Astrocyte of the cerebellum (primary cell): ENCODE results near the gene ANKHD1.

Experiments
- DNase-seq: peaks from one replicate; pipeline ENCODE4 v3.0.0-alpha.2; 2011; ENCODE audit warnings: low read depth
- H3K4me3 ChIP-seq: 2 replicates; pipeline ENCODE4 v1.5.1; 2011; ENCODE audit warnings: mild to moderate bottlenecking, low read depth, low read length, moderate library complexity
- CTCF ChIP-seq: IDR thresholded peaks from 2 replicates; pipeline ENCODE4 v1.5.1; 2012; ENCODE audit warnings: low read length, low read depth, moderate library complexity, mild to moderate bottlenecking; ENCODE audit errors: missing control alignments
- in situ Hi-C: cut with HindIII; loops from 2 replicates; pipeline ENCODE4 v1.10.0; 2017; ENCODE audit warnings: low sequenced_read_pairs

ANKHD1 gene

GRCh38 chr5:140540227-140540626, 138.6 kb downstream of the ANKHD1 start:
- no peak for DNase-seq
- in situ Hi-C loops = loop anchor here (5.0 kb wide), 1 partner anchor 107 kb away; the partner anchor contains the start of genes IK and NDUFA2
- no peak overlapping the region for H3K4me3 ChIP-seq
- TF ChIP-seq CTCF = no peak

- TF ChIP-seq CTCF = no peak
- no peak overlapping the region for H3K4me3 ChIP-seq
- in situ Hi-C loops = loop anchor here (5.0 kb wide), 1 partner anchor 104 kb away; the partner anchor contains the start of genes IK and NDUFA2
- DNase-seq = no peak
Observed at GRCh38 chr5:140542972-140543371, 141.3 kb downstream of the ANKHD1 start.

GRCh38 chr5:140544986-140545385, 143.4 kb downstream of the ANKHD1 start:
- no peak for DNase-seq
- in situ Hi-C loops = loop anchor here (5.0 kb wide), 1 partner anchor 102 kb away; the partner anchor contains the start of genes IK and NDUFA2
- H3K4me3 ChIP-seq = no peak overlapping the region
- TF ChIP-seq CTCF = no peak

GRCh38 chr5:140545606-140546005, 144.0 kb downstream of the ANKHD1 start:
- no peak overlapping the region for H3K4me3 ChIP-seq
- TF ChIP-seq CTCF = no peak
- in situ Hi-C loops = no loop called here
- DNase-seq = no peak

GRCh38 chr5:140546851-140547507, 145.3 kb downstream of the ANKHD1 start:
- no peak for DNase-seq
- in situ Hi-C loops = no loop called here
- TF ChIP-seq CTCF = no peak
- H3K4me3 ChIP-seq = no peak overlapping the region

GRCh38 chr5:140547508-140548299, 146.1 kb downstream of the ANKHD1 start, which contains the start of gene EIF4EBP3:
EIF4EBP3 (plus strand) TSS chr5:140547662; CDS start chr5:140547738, 76 bp downstream.
- in situ Hi-C loops = no loop called here

More at GRCh38 chr5:140547508-140548299, 146.1 kb downstream of the ANKHD1 start, which contains the start of gene EIF4EBP3:
- H3K4me3 ChIP-seq = peak within 1 kb of the TSS; percentile 38
- peak; percentile 56 for TF ChIP-seq CTCF
- DNase-seq = peak; percentile 93
